Spleen (tissue), 11 donors: ENCODE measurements around the gene UNC13A. TPM values are rescaled to one million over a fixed set of nuclear protein-coding genes. Genes with fewer than 3 reads are reported as not detected.

Source experiments
- DNase-seq: peaks from one replicate; pipeline ENCODE4 v3.0.0-alpha.2; 2020
- H3K27ac ChIP-seq, 8 donors: fragments of 200-600 bp; sonication (generic) in 7 of 8; 1 replicate in 4 of 8; 2 replicates in 4 of 8; pipeline versions ENCODE4 v1.5.0 to v1.8.0; 2016 to 2021; ENCODE audit warnings: inconsistent platforms in 4 of 8, mild to moderate bottlenecking in 4 of 8, moderate library complexity in 1 of 8
- H3K27me3 ChIP-seq, 7 donors: fragments of 200-600 bp; sonication (generic) in 6 of 7; replicated peaks in 1 of 7; 1 replicate in 4 of 7; 2 replicates in 3 of 7; pipeline versions ENCODE4 v1.5.0 to v1.8.0; 2016 to 2021; ENCODE audit warnings: inconsistent platforms in 3 of 7, mild to moderate bottlenecking in 1 of 7
- H3K36me3 ChIP-seq, 6 donors: fragments of 200-600 bp; sonication (generic) in 5 of 6; 1 replicate in 4 of 6; 2 replicates in 2 of 6; pipeline versions ENCODE4 v1.5.0 to v1.8.0; 2016 to 2021; ENCODE audit warnings: inconsistent platforms in 2 of 6
- H3K4me1 ChIP-seq, 6 donors: fragments of 200-600 bp; sonication (generic) in 5 of 6; 1 replicate in 3 of 6; 2 replicates in 3 of 6; pipeline versions ENCODE4 v1.5.0 to v1.8.0; 2016 to 2021; ENCODE audit warnings: inconsistent platforms in 3 of 6
- H3K4me3 ChIP-seq, 8 donors: fragments of 200-600 bp; sonication (generic) in 7 of 8; 1 replicate in 4 of 8; 2 replicates in 4 of 8; pipeline versions ENCODE4 v1.5.0 to v1.8.0; 2016 to 2021; ENCODE audit warnings: inconsistent platforms in 4 of 8, mild to moderate bottlenecking in 4 of 8, moderate library complexity in 2 of 8
- H3K9me3 ChIP-seq, 8 donors: fragments of 200-600 bp; sonication (generic) in 7 of 8; 1 replicate in 4 of 8; 2 replicates in 4 of 8; pipeline versions ENCODE4 v1.5.0 to v1.8.0; 2016 to 2021; ENCODE audit warnings: inconsistent platforms in 4 of 8
- POLR2A ChIP-seq, 3 donors: fragments of 450-650 bp; IDR thresholded peaks; one replicate each; pipeline ENCODE4 v1.5.1; 2017; ENCODE audit warnings: antibody characterized with exemption in 3 of 3, mild to moderate bottlenecking in 1 of 3
- POLR2AphosphoS5 ChIP-seq, 3 donors: sonication (generic); formaldehyde crosslinking; IDR thresholded peaks; one replicate each; pipeline ENCODE4 v1.5.1; 2017; ENCODE audit warnings: antibody characterized with exemption in 3 of 3
- WGBS, 5 donors: extraction: QIAGEN DNeasy Blood & Tissue Kit in 3 of 5; methylation state at CpG; one replicate each; pipeline versions ENCODE4 v1.1.5 to v1.1.7; 2013 to 2018; 5-methylcytosine and 5-hydroxymethylcytosine counted together
- intact Hi-C: fragments of 100-400 bp; cut with DNase I; formaldehyde crosslinking; loops from one replicate; pipeline ENCODE4 v1.15.0; 2023; ENCODE audit warnings: low total_unique reads
- polyA plus RNA-seq, 3 donors: library from polyadenylated mRNA; stranded (reverse); fragments of 200-250 nt; gene quantifications; one replicate each; pipeline ENCODE4 v1.2.1, GENCODE V29; 2013
- total RNA-seq, 7 donors: library from RNA; depleted of rRNA in 3 of 7; stranded (reverse); fragments of >200 nt in 3 of 7; fragmentation: NEBNext Ultra II Directional in 4 of 7; extraction: Animal tissue kit (Norgen Biotek cat#: 25700) in 4 of 7; gene quantifications; one replicate each; pipeline versions ENCODE4 v1.1.0 to v1.2.1, GENCODE V29; 2016 to 2021
- TF ChIP-seq, protein P1 (sequence below), 11 experiments: fragments of 200-600 bp in 7 of 11; fragments of 450-650 bp in 4 of 11; sonication (generic) in 4 of 11; IDR thresholded peaks in 8 of 11; conservative IDR thresholded peaks in 3 of 11; 1 replicate in 7 of 11; 2 replicates in 4 of 11; pipeline versions ENCODE4 v1.4.0 to v1.8.0; 2016 to 2021; ENCODE audit warnings: antibody characterized with exemption in 11 of 11, inconsistent platforms in 4 of 11, mild to moderate bottlenecking in 1 of 11
- donor health status: healthy with polysubstance abuse.
- donor health status: DM: no; HTN: no; CAD: no; lungs with moderate emphysema.
- donor health status: DM: no; HTN: no; CAD: no.
- donor health status: Bipolar disorder and iron deficiency.
- donor health status: healthy.
- donor health status: DM: no; HTN: no; CAD: no.
- donor health status: DM: yes; HTN: yes; CAD: no.

The UNC13A gene
- total and polyA plus RNA-seq, 10 donors, result 0.73 to 10.7 (median 5.0) TPM

DNA sequence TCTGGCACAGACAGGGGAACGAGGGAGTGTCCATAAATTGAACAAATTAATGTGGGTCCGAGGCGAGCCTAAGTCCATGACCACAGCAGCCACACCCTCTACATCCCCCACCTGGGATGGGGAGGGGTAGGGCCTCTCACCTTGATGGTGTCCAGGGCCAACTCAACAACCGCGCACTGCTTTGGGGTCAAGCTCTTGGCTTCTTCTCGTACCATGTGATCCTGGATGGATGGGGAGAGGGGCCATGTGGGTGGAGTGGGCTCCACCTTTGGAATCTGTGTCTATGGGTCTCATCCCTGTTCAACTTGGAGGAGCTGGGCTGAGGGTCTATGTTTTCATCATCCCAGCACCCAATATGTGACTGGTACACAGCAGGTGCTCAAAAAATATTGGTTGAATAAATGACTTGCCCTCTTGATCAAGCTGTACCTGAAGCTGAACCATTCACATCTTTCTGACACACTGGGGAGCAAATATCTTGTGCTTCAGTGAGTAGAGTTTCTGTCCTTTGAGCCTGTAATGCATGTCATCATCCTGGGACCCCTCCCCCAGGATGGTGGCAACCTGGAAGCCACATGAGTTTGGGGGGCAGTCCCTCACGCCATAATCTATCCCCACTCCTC, 69.8 kb downstream of the UNC13A start:
- Histone ChIP-seq H3K36me3 (no peaks in the 10 kb centered on the region), H3K4me1 (peaks cover 0 to 42% (median 15%) of the 10 kb centered on the region in 6 donors), H3K4me3 (no peak overlapping the region), H3K27me3 (peaks cover 0 to 50% (median 8%) of the 10 kb centered on the region in 7 donors), H3K9me3 (peaks cover 0 to 11% (median 6%) of the 10 kb centered on the region in 8 donors), H3K27ac (peak overlapping the region in 7 of 8 donors; percentile 16 to 76 (median 28))
- 66 to 80% (median 77%) methylated on average over 6 to 7 of the region's 7 CpGs for WGBS, 5 donors
- DNase-seq, result peak; percentile 31
- TF ChIP-seq POLR2AphosphoS5 (IDR thresholded peaks at IDR 0.05) (no peak), POLR2A (IDR thresholded peaks at IDR 0.05) (no peak)
- TF ChIP-seq, protein P1, sequence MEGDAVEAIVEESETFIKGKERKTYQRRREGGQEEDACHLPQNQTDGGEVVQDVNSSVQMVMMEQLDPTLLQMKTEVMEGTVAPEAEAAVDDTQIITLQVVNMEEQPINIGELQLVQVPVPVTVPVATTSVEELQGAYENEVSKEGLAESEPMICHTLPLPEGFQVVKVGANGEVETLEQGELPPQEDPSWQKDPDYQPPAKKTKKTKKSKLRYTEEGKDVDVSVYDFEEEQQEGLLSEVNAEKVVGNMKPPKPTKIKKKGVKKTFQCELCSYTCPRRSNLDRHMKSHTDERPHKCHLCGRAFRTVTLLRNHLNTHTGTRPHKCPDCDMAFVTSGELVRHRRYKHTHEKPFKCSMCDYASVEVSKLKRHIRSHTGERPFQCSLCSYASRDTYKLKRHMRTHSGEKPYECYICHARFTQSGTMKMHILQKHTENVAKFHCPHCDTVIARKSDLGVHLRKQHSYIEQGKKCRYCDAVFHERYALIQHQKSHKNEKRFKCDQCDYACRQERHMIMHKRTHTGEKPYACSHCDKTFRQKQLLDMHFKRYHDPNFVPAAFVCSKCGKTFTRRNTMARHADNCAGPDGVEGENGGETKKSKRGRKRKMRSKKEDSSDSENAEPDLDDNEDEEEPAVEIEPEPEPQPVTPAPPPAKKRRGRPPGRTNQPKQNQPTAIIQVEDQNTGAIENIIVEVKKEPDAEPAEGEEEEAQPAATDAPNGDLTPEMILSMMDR (IDR thresholded peaks at IDR 0.05 in 8 of 11, conservative IDR thresholded peaks at IDR 0.05 in 3 of 11), result no peak
- intact Hi-C loops, result no loop called here

DNA sequence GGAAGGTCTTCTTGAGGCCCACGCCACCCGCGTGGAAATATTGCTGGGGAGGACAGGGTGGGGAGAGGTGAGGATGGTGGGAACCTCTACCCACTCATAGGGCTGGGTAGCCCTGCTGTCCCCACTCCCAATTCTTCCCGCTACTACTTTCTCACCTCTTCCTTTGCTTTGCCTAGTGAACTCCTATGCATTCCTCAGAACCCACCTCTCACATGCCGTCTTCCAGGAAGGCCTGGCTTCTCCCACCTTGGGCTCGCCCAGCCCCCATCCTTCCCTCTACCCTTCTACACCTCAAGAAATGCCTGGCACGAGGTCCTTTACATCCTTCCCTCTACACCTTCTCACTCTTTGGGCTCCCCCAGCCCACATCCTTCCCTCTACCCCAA, 70.4 kb downstream of the UNC13A start:
- no peaks in the 10 kb centered on the region for H3K36me3 ChIP-seq
- WGBS, 5 donors, result 80 to 89% (median 87%) methylated on average over 5 to 7 of the region's 7 CpGs
- TF ChIP-seq, protein P1 (IDR thresholded peaks at IDR 0.05 in 8 of 11, conservative IDR thresholded peaks at IDR 0.05 in 3 of 11), result no peak
- TF ChIP-seq POLR2A (IDR thresholded peaks at IDR 0.05), result no peak
- TF ChIP-seq POLR2AphosphoS5 (IDR thresholded peaks at IDR 0.05), result no peak
- H3K9me3 ChIP-seq, result peaks cover 0 to 11% (median 6%) of the 10 kb centered on the region in 8 donors
- DNase-seq, result no peak
- intact Hi-C loops, result no loop called here
- H3K4me1 ChIP-seq, result peaks cover 0 to 42% (median 15%) of the 10 kb centered on the region in 6 donors
- no peak overlapping the region for H3K4me3 ChIP-seq
- H3K27me3 ChIP-seq, result peaks cover 0 to 50% (median 8%) of the 10 kb centered on the region in 7 donors
- H3K27ac ChIP-seq, result peak overlapping the region in 4 of 8 donors; percentile 9 to 77 (median 70)

DNA sequence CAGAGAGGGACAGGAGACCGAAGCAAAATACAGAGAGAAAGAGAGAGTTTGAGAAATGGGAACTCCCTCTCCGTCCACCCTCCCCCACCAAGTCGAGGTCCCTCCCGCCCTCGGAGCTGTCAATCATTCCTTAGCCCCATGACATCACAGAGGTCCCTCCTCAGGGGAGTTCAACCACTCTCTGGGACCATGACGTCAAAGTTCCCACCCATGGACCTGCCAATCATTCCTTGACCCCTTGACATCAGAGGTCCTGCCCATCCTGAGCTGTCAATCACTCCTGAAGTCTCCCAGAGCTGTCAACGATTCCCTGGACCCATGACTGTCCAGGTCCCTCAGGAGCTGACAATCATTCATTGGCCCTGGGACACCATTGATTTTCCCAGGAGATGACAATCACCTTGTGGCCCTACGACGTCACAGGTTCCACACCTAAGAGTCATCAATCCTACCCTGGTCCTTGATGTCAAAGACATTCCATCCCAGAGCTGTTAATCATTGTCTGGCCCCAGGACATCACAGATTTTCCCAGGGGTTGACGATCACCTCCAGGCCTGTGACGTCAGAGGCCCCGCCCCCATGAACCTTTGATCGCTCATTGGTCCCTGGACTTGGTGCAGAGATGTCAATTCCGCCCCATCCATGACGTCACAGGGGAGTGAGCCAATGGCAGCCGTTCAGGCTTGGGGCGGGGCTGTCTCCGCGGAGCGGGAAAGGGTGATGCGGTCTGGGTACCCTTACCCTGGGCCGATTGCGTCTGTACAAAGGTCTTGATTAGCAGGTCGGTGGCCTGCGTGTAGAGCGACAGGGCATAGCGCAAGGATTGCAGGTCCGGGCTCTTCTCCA, 71.0 kb downstream of the UNC13A start:
- no peak for DNase-seq
- Histone ChIP-seq H3K4me3 (peak overlapping the region in 4 of 8 donors; percentile 7 to 42 (median 24)), H3K27me3 (peaks cover 0 to 50% (median 8%) of the 10 kb centered on the region in 7 donors), H3K4me1 (peaks cover 0 to 42% (median 15%) of the 10 kb centered on the region in 6 donors), H3K27ac (peak overlapping the region in 7 of 8 donors; percentile 46 to 78 (median 76)), H3K36me3 (no peaks in the 10 kb centered on the region), H3K9me3 (peaks cover 0 to 10% (median 6%) of the 10 kb centered on the region in 8 donors)
- WGBS, 5 donors, result 57 to 67% (median 65%) methylated on average over 19 to 28 of the region's 28 CpGs
- intact Hi-C loops, result no loop called here
- TF ChIP-seq POLR2A (IDR thresholded peaks at IDR 0.05) (no peak), POLR2AphosphoS5 (IDR thresholded peaks at IDR 0.05) (no peak)
- TF ChIP-seq, protein P1 (IDR thresholded peaks at IDR 0.05 in 8 of 11, conservative IDR thresholded peaks at IDR 0.05 in 3 of 11), result no peak

DNA sequence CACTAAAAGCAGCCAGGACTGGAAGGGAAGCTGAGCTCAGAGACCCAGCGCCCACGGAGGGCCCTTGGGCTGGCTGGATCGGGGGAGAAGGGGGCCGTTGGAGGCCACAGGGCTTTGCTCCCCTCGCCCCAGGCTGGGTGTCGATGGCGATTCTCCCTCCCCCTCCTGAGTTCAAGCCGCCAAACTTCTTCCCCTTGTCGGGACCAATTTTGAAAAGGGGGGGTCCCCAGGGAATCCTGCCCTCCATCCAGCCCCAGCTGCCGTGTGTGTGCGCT, 71.5 kb downstream of the UNC13A start:
- Histone ChIP-seq H3K4me3 (peak overlapping the region in 5 of 8 donors; percentile 7 to 42 (median 19)), H3K36me3 (no peaks in the 10 kb centered on the region), H3K27me3 (peaks cover 0 to 50% (median 8%) of the 10 kb centered on the region in 7 donors), H3K27ac (peak overlapping the region; percentile 46 to 78 (median 76)), H3K9me3 (peaks cover 0 to 4% (median 1%) of the 10 kb centered on the region in 8 donors), H3K4me1 (peaks cover 0 to 42% (median 15%) of the 10 kb centered on the region in 6 donors)
- TF ChIP-seq, protein P1 (IDR thresholded peaks at IDR 0.05 in 8 of 11, conservative IDR thresholded peaks at IDR 0.05 in 3 of 11), result no peak
- TF ChIP-seq POLR2AphosphoS5 (IDR thresholded peaks at IDR 0.05) (no peak), POLR2A (IDR thresholded peaks at IDR 0.05) (no peak)
- no peak for DNase-seq
- 8 to 30% (median 12%) methylated on average over 9 to 11 of the region's 11 CpGs for WGBS, 5 donors
- intact Hi-C loops, result no loop called here
